ENCODE measurements around the gene DOCK1.

DNA sequence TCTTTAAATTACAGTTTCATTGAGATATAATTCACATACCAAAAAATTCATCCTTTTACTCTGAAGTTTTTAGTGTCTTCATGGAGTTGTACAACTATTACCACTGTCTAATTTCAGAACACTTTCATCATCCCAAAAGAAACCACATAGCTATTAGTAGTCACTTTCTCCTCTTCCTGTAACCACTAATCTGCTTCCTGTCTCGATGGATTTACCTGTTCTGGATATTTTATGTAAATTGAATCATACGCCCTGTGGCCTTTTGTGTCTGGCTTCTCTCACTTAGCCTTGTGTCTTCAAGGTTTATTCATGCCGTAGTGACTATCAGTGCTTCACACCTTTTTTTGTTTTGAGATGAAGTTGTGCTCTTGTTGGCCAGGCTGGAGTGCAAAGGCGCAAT lies 135.5 kb downstream of the DOCK1 start:
- TF ChIP-seq POLR2AphosphoS5 (IDR thresholded peaks at IDR 0.05; ENCODE audit: low read depth, low read length) (no peak), POLR2A (IDR thresholded peaks at IDR 0.05; ENCODE audit: low read depth, low read length) (no peak), TAF1 (IDR thresholded peaks at IDR 0.05; ENCODE audit: low read depth, low read length) (no peak), SPI1 (IDR thresholded peaks at IDR 0.05; ENCODE audit: low read depth, low read length) (no peak), PAX5 (IDR thresholded peaks at IDR 0.05; ENCODE audit: insufficient read depth, low read length, severe bottlenecking) (no peak)

Measured in GM12891 (cell line).